GM18502 (cell line): ENCODE data around the gene GALNTL6.
"Not testable (repeated sequence)": the region's sequence is repeated elsewhere in the genome, so short reads cannot be mapped to it uniquely, and the experiment has no call there.

Experiments used
- ATAC-seq: cut with Tn5 transposase; IDR thresholded peaks from one replicate; pipeline ENCODE4 v1.9.1; 2021; ENCODE audit warnings: mild to moderate bottlenecking; ENCODE audit not compliant: unreplicated experiment, poor library complexity

The GALNTL6 gene

GRCh38 chr4:172951679-172952451 is 1138.7 kb downstream of the GALNTL6 start:
- ATAC-seq: no peak

GRCh38 chr4:172953896-172954568 is 1140.8 kb downstream of the GALNTL6 start:
- ATAC-seq: no peak

GRCh38 chr4:172956340-172956739 is 1143.1 kb downstream of the GALNTL6 start:
- ATAC-seq: not testable (repeated sequence)

GRCh38 chr4:172957216-172957615 is 1144.0 kb downstream of the GALNTL6 start:
- no peak for ATAC-seq

- no peak for ATAC-seq
Observed at GRCh38 chr4:172962564-172963353, 1149.6 kb downstream of the GALNTL6 start.

GRCh38 chr4:172963498-172964294 is 1150.5 kb downstream of the GALNTL6 start:
- ATAC-seq: no peak

- not testable (repeated sequence) for ATAC-seq
Observed at GRCh38 chr4:172970189-172970588, 1157.0 kb downstream of the GALNTL6 start.

- ATAC-seq: no peak
Observed at GRCh38 chr4:172974586-172974985, 1161.4 kb downstream of the GALNTL6 start.

GRCh38 chr4:172975651-172976229 is 1162.5 kb downstream of the GALNTL6 start:
- no peak for ATAC-seq

GRCh38 chr4:172977491-172978041 is 1164.4 kb downstream of the GALNTL6 start:
- not testable (repeated sequence) for ATAC-seq

- no peak for ATAC-seq
Observed at GRCh38 chr4:172978848-172979247, 1165.6 kb downstream of the GALNTL6 start.

- ATAC-seq: no peak
Observed at GRCh38 chr4:172979332-172979731, 1166.1 kb downstream of the GALNTL6 start.

- ATAC-seq: no peak
Observed at GRCh38 chr4:172980219-172980618, 1167.0 kb downstream of the GALNTL6 start.

- ATAC-seq: peak; percentile 60
Observed at GRCh38 chr4:172982151-172982590, 1169.0 kb downstream of the GALNTL6 start.

GRCh38 chr4:172983014-172983413 is 1169.8 kb downstream of the GALNTL6 start:
- ATAC-seq: no peak

GRCh38 chr4:172983631-172984030 is 1170.4 kb downstream of the GALNTL6 start:
- ATAC-seq: no peak

GRCh38 chr4:172985552-172985951 is 1172.3 kb downstream of the GALNTL6 start:
- no peak for ATAC-seq

- peak; percentile 74 for ATAC-seq
Observed at GRCh38 chr4:172986114-172986513, 1172.9 kb downstream of the GALNTL6 start.
